C4-2B (cell line): ENCODE results near the gene CCR5AS.

ENCODE experiments used
- ZFX ChIP-seq: fragments of 450-650 bp; IDR thresholded peaks from 2 replicates; pipeline ENCODE4 v1.6.1; 2017
- TF ChIP-seq, protein P1 (sequence below): fragments of 450-650 bp; conservative IDR thresholded peaks from 2 replicates; pipeline ENCODE4 v1.5.1; 2017; ENCODE audit warnings: mild to moderate bottlenecking

DNA sequence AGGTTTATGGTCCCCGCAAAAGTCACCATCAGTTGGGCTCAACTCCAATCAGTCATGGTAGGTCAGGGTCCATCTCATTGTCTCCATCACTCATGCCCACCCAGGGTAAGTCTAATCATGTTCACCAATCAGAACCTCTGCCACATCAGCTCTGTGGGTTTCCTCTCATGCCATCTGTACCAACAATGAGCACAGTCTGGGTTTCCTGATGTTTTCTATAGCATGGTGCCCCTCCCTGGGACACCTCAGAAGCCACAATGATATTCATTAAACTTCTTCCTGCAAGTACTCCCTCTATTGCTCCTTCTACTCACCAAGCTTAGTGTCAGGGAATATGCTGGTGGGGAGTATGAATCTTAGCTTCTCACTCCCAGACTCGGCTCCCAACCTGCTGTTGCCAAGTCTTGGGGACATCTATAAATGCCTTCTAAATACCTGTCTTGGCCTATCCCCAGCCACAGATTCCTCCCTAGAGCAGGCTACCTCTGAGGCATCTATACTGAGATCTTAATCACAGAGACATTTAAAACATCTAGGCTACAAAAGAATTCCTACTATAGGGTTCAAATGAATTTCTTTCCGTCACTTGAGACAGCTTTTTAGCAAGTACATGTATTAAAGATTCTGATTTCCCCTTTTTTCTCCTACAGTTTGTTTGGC, 57.9 kb downstream of the CCR5AS start:
- TF ChIP-seq, protein P1, sequence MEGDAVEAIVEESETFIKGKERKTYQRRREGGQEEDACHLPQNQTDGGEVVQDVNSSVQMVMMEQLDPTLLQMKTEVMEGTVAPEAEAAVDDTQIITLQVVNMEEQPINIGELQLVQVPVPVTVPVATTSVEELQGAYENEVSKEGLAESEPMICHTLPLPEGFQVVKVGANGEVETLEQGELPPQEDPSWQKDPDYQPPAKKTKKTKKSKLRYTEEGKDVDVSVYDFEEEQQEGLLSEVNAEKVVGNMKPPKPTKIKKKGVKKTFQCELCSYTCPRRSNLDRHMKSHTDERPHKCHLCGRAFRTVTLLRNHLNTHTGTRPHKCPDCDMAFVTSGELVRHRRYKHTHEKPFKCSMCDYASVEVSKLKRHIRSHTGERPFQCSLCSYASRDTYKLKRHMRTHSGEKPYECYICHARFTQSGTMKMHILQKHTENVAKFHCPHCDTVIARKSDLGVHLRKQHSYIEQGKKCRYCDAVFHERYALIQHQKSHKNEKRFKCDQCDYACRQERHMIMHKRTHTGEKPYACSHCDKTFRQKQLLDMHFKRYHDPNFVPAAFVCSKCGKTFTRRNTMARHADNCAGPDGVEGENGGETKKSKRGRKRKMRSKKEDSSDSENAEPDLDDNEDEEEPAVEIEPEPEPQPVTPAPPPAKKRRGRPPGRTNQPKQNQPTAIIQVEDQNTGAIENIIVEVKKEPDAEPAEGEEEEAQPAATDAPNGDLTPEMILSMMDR = no peak
- TF ChIP-seq ZFX = no peak
